Effector CD4-positive, alpha-beta T cell (primary cell): ENCODE data around the gene NT5DC1.

Experiments
- DNase-seq: peaks from one replicate; pipeline ENCODE4 v3.0.0-alpha.2; 2020

Gene NT5DC1

GRCh38 chr6:116247285-116247684, 146.6 kb downstream of the NT5DC1 start:
- no peak for DNase-seq

- DNase-seq = no peak
Measured at GRCh38 chr6:116248577-116248976, 147.9 kb downstream of the NT5DC1 start.

- DNase-seq = no peak
Measured at GRCh38 chr6:116251568-116252384, 151.1 kb downstream of the NT5DC1 start.

- DNase-seq = no peak
Measured at GRCh38 chr6:116253188-116253504, 152.5 kb downstream of the NT5DC1 start.

- DNase-seq = peak; percentile 92
Measured at GRCh38 chr6:116253505-116254296, 153.0 kb downstream of the NT5DC1 start, which contains the start of gene TSPYL4. TSS of gene TSPYL4 (minus strand) at chr6:116254075. CDS start at chr6:116254008, 67 bp downstream.

GRCh38 chr6:116254297-116255056, 153.8 kb downstream of the NT5DC1 start:
- DNase-seq = no peak

- no peak for DNase-seq
Measured at GRCh38 chr6:116255246-116255800, 154.7 kb downstream of the NT5DC1 start.

GRCh38 chr6:116256694-116257093, 156.0 kb downstream of the NT5DC1 start:
- DNase-seq = no peak

- no peak for DNase-seq
Measured at GRCh38 chr6:116258520-116258919, 157.9 kb downstream of the NT5DC1 start.

- DNase-seq = no peak
Measured at GRCh38 chr6:116263353-116263752, 162.7 kb downstream of the NT5DC1 start.

GRCh38 chr6:116265041-116265829, 164.6 kb downstream of the NT5DC1 start:
- DNase-seq = no peak

GRCh38 chr6:116266803-116267202, 166.2 kb downstream of the NT5DC1 start:
- no peak for DNase-seq

- no peak for DNase-seq
Measured at GRCh38 chr6:116267836-116268588, 167.4 kb downstream of the NT5DC1 start.

GRCh38 chr6:116268589-116269293, 168.1 kb downstream of the NT5DC1 start:
- DNase-seq = no peak

GRCh38 chr6:116271149-116271708, 170.6 kb downstream of the NT5DC1 start:
- no peak for DNase-seq

GRCh38 chr6:116277124-116277523, 176.5 kb downstream of the NT5DC1 start:
- DNase-seq = no peak

GRCh38 chr6:116278481-116278829, 177.8 kb downstream of the NT5DC1 start:
- DNase-seq = no peak

- DNase-seq = no peak
Measured at GRCh38 chr6:116278854-116279231, 178.2 kb downstream of the NT5DC1 start.

- DNase-seq = peak; percentile 93
Measured at GRCh38 chr6:116279232-116280160, 178.8 kb downstream of the NT5DC1 start, which contains the start of gene TSPYL1. TSS of gene TSPYL1 (minus strand) at chr6:116279930. CDS start at chr6:116279830, 100 bp downstream.
